Stimulated activated CD4-positive, alpha-beta T cell treated with anti-CD3 and anti-CD28 coated beads, Interleukin-1b, Interleukin-23, amount 100 ng/mL, for 48 hours (primary cell): ENCODE data around the gene PRSS1.

ENCODE experiments used
- DNase-seq: peaks from one replicate; pipeline ENCODE4 v3.0.0-alpha.2; 2020

The PRSS1 gene

DNA sequence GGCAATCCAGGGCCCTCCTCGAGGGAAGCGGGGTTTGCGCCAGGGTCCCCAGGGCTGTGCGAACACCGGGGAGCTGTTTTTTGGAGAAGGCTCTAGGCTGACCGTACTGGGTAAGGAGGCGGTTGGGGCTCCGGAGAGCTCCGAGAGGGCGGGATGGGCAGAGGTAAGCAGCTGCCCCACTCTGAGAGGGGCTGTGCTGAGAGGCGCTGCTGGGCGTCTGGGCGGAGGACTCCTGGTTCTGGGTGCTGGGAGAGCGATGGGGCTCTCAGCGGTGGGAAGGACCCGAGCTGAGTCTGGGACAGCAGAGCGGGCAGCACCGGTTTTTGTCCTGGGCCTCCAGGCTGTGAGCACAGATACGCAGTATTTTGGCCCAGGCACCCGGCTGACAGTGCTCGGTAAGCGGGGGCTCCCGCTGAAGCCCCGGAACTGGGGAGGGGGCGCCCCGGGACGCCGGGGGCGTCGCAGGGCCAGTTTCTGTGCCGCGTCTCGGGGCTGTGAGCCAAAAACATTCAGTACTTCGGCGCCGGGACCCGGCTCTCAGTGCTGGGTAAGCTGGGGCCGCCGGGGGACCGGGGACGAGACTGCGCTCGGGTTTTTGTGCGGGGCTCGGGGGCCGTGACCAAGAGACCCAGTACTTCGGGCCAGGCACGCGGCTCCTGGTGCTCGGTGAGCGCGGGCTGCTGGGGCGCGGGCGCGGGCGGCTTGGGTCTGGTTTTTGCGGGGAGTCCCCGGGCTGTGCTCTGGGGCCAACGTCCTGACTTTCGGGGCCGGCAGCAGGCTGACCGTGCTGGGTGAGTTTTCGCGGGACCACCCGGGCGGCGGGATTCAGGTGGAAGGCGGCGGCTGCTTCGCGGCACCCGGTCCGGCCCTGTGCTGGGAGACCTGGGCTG, 47.5 kb downstream of the PRSS1 start:
- no peak for DNase-seq

DNA sequence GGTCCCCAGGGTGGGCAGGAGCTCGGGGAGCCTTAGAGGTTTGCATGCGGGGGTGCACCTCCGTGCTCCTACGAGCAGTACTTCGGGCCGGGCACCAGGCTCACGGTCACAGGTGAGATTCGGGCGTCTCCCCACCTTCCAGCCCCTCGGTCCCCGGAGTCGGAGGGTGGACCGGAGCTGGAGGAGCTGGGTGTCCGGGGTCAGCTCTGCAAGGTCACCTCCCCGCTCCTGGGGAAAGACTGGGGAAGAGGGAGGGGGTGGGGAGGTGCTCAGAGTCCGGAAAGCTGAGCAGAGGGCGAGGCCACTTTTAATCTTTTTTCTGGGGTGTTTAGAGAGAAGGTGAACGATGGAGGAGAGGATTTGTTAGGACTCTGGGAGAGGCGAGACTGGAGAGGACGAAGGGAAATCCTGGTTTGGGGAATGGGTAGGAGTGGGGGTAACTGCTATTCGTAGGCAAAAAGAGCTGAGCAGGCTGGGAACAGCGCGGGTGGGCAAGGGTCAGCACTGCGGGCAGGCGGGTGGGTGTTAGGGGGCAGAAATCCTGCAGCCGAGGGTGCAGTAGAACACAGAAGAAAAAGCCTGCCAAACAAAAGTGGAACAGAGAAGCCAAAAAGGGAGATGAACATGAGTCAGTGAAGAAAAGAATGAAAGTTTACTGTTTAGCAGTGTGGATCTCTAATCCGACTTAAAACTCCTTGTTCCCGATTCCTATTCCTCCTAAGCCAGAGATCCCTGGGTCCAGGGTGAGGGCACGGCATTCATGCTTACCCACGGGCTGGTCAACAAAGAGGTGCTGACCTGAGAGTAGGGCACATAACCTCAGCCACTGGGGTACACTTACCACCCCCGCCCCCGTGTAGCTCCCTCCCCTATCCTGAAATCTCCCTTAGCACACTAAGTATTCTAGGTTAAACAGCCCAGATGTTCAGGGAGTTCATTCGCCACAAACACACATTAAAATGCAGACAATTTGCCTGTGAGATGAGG, 48.4 kb downstream of the PRSS1 start:
- DNase-seq: no peak

DNA sequence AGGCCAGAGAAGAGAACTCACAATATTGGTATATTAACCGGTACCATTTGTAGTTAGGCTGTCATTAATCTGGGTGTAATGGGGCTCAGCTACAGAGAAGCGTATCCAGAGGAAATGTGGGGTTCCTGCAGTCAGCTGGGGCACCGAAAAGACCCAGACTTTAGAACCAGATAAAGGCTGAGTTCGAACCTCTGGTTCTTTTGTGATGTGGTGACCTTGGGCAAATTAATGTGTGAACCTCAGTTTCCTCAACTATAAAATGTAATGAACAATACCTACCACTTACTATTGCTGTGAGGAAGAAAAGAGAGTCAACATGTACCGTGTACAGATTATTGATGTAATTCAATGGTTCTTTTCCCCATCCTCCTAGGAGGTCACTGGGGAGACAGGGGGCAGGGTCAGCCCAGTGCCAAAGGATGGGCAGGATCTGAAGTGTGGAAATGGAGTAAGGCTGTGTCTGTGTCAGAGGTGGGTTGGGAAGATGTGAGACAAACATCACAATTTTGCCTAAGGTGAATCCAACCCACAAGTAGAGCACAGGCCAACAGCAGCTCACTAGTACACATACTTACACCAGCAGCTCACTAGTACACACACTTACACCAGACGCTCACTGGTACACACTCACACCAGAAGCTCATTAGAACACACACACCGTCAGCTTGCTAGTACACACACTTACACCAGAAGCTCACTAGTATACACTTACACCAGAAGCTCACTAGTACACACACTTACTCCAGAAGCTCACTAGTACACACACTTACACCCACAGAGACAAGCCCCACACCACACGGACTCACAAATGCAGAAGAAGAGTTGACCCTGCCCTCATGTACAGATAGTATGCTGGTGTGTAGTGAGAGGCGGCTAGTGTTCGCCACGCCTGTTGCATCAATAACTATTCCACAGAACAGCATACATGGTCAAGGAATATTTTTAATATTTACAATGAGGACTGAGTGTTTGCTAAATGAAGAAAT, 49.5 kb downstream of the PRSS1 start:
- DNase-seq: no peak

DNA sequence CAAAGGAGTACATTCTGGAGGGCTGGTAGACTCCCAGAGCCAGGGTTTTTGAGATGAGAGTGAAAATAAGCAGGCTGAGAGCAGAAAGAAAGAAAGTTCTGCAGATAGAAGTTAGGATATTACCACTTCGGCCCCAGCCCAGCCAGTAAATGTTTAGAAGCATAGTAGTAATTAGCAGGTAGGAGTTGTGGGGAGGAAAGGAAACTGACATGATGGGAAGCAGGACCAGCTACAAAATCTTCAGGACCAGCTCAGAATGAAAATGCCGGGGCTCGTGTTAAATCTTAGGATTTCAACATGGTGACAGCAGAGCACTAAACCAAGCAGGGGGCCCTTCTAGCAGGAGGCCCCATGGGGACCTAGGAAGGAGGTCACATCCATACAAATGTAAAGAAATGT, 50.2 kb downstream of the PRSS1 start:
- DNase-seq: no peak

DNA sequence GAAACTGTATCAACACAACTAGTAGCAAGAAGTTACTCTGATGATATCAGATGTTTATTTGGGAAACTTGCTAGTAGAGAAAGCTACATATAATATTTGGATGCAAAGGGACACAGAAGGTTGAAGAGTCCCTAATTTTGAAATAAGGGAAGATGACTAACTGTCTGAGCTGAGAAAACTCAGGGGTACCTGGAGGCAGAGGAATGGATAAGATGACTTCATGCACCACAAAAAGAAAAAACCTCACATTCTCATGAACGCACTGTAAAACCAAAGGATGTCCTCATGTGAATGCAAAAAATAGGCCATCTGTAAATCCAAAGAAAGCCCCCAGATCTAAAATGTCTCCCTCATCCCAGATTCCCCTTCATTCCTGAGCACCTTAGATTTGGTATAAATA, 50.8 kb downstream of the PRSS1 start:
- DNase-seq: no peak

DNA sequence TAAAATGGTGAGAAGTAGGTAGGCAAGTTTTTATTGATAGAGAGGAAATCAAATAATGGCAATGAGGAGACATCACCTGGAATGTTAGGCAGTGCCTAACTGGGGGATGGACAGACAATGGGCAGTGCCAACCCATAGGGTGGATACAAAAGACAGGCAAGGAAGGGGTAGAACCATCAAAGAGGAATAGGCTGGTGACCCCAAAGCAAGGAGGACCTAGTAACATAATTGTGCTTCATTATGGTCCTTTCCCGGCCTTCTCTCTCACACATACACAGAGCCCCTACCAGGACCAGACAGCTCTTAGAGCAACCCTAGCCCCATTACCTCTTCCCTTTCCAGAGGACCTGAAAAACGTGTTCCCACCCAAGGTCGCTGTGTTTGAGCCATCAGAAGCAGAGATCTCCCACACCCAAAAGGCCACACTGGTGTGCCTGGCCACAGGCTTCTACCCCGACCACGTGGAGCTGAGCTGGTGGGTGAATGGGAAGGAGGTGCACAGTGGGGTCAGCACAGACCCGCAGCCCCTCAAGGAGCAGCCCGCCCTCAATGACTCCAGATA, 51.5 kb downstream of the PRSS1 start:
- no peak for DNase-seq

DNA sequence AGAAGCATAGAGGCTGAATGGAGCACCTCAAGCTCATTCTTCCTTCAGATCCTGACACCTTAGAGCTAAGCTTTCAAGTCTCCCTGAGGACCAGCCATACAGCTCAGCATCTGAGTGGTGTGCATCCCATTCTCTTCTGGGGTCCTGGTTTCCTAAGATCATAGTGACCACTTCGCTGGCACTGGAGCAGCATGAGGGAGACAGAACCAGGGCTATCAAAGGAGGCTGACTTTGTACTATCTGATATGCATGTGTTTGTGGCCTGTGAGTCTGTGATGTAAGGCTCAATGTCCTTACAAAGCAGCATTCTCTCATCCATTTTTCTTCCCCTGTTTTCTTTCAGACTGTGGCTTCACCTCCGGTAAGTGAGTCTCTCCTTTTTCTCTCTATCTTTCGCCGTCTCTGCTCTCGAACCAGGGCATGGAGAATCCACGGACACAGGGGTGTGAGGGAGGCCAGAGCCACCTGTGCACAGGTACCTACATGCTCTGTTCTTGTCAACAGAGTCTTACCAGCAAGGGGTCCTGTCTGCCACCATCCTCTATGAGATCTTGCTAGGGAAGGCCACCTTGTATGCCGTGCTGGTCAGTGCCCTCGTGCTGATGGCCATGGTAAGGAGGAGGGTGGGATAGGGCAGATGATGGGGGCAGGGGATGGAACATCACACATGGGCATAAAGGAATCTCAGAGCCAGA, 52.5 kb downstream of the PRSS1 start:
- DNase-seq: no peak

DNA sequence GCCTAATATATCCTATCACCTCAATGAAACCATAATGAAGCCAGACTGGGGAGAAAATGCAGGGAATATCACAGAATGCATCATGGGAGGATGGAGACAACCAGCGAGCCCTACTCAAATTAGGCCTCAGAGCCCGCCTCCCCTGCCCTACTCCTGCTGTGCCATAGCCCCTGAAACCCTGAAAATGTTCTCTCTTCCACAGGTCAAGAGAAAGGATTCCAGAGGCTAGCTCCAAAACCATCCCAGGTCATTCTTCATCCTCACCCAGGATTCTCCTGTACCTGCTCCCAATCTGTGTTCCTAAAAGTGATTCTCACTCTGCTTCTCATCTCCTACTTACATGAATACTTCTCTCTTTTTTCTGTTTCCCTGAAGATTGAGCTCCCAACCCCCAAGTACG, 53.0 kb downstream of the PRSS1 start:
- no peak for DNase-seq
